DMS53 (cell line): ENCODE data around the gene NPBWR2.
A peak's percentile ranks its signal among the peaks of the same experiment; 100 is the strongest.

ENCODE experiments used
- DNase-seq: peaks from one replicate; lab custom pipeline; 2025; lab: John Stamatoyannopoulos, UW

The NPBWR2 gene

DNA sequence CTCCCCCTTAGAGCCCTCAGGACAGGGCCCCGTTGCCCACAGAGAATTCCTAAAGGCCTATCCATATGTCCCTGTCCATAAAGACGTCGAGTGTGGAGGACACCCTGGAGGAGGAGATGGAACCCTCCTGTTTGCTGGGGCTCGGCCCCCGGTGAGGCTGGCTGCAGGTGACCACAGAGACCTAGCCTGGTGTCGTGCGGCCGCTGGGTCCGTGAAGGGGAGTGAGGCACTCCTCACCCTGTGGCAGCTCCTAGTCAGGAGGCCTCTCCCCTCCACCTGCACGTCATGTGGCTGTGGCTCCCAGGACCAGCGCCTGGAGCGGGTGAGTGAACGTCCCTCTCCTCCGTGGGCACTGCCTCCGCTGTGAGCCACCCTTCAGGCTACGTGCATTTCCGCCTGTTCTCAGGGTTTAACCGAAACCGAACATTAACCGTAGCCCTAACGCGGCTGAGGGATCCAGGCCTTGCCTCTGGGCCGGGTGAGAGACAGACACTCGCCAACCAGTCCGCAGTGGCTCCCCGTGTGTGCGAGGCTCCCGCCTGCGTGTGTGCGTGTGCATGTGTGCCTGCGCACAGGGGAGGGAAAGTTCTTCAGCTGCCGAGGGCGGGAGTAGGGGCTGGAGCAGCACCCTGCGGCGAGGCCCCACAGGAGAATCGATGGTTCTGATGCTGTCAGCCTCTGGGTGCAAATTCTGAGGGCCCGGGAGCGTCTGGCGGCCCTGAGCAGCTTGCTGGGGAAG is 50.3 kb downstream of the NPBWR2 start:
- peak; percentile 81 for DNase-seq

DNA sequence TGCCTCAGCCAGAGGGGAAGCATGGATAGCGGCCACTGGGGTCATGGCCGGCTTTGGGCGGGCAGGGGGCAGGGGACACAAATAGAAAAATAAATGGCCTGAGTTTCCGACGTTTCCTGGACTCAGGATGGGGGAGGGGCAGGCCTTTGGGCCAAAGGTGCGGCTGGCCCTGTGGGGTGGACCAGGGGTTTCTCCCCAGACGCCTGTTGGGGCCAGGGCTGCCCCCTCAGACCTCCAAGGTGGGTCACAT is 50.8 kb downstream of the NPBWR2 start:
- no peak for DNase-seq

DNA sequence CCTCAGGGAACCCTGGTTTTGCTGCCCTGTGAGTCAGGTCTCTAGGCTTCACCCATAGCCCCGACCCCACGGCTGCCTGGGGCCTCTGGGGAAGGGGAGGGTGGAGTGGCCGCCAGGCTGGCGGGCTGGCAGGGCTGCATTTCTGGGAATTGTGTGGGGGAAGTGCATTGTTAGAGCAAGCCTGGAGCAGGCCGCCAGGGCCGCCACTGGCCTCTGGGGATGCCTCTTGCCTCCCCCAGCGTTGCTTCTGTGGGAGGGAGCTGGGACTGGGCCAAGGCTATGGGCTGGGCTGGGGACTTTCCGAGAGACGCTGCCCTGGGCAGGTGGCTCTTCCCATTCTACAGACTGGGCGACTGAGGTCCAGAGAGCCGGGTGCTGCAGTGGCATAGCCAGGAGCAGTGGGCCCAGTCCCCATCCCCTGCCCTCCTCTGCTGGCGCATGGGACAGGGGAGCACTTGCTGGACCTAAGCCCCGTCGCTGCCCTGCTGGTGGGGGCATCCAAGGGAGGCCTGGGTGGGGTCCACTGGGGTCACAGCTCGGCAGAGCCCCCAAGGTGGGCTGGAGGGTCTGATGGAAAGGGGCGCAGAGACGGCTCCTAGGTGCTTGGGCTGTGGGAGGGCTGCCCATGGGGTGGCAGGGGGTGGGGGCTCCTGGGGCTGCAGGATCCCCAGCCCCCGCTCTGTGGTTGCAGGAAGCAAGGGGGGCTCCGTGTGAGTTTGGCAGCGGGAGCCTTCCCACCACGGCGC is 51.3 kb downstream of the NPBWR2 start:
- no peak for DNase-seq

- no peak for DNase-seq
These were observed 51.9 kb downstream of the NPBWR2 start for GRCh38 chr20:64055396-64055892.

DNA sequence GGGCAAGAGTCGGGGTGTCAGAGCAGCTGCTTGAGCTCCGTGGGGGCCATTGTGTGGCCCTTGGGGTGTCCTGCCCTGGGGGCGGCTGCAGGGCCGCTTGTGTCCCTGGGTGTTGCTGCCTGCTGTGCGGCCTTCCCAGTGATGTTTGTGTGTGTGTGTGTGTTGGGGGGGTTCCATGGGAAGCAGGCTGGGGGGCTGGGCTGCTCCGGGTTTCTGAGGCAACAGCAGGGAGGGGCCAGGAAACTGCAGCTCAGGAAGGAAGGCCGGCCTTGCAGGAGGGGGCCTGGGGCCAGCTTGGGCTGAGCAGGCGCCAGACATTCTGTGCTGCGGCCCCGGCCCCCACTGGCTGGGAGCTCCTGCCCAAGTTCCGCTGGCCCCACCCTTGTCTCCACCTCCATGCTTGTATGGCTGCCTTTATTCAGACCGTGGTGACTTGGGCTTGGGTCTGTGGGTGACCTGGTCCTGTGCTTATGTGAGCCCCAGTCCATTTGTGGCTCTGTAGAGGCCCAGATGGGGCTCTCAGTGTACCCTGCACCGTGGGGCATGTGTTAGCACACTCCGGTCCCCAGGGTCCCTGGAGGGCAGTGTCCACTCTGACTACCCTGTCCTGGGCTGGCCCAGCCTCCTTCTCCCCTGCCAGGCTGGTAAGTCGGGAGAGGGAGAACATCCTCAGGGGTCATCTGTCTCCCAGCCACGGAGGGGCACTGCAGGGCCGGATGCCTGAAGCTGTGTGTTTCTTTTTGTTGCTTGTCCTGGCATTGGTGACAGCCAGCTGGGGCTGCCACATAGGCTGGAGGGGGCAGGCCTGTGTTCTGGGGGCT is 53.3 kb downstream of the NPBWR2 start:
- peak; percentile 64 for DNase-seq
